HEK293 (cell line): ENCODE results near the gene AGAP1.

Source experiments
- CTCF ChIA-PET: fragments of 350-600 bp; formaldehyde crosslinking; extraction: SDS; loops from one replicate; lab custom pipeline; 2021; ENCODE audit warnings: antibody characterized with exemption; lab: Yijun Ruan, JAX
- POLR2A ChIA-PET: fragments of 300-600 bp; formaldehyde crosslinking; extraction: SDS; loops from one replicate; lab custom pipeline; 2020; ENCODE audit warnings: antibody characterized with exemption, inconsistent platforms; lab: Yijun Ruan, JAX
- H3K27ac ChIP-seq: fragments of 200-500 bp; sonication (Bioruptor generic); 2 replicates; pipeline ENCODE4 v1.5.1; 2014; ENCODE audit warnings: low read depth, low read length, control low read depth, inconsistent platforms; ENCODE audit errors: extremely low read depth
- H3K36me3 ChIP-seq, 2 experiments: fragments of 200-500 bp in 1 of 2; sonication (Bioruptor generic) in 1 of 2; 1 replicate in 1 of 2; 2 replicates in 1 of 2; pipeline ENCODE4 v1.5.1; 2014 to 2017; ENCODE audit warnings: inconsistent platforms in 2 of 2, low read length in 2 of 2; ENCODE audit not compliant: control insufficient read depth in 2 of 2, insufficient read depth in 1 of 2
- H3K4me1 ChIP-seq: fragments of 200-500 bp; sonication (Bioruptor generic); 2 replicates; pipeline ENCODE4 v1.5.1; 2014; ENCODE audit warnings: mild to moderate bottlenecking, low read length, inconsistent platforms; ENCODE audit not compliant: control insufficient read depth, insufficient read depth
- H3K4me3 ChIP-seq: 2 replicates; pipeline ENCODE4 v1.5.1; 2011; ENCODE audit warnings: low read depth, mild to moderate bottlenecking, control low read depth, low read length, moderate library complexity
- H3K9me3 ChIP-seq: fragments of 200-500 bp; sonication (Bioruptor generic); 2 replicates; pipeline ENCODE4 v1.5.1; 2014; ENCODE audit warnings: low read depth, low read length, inconsistent platforms; ENCODE audit not compliant: control insufficient read depth, insufficient read depth
- BCL11B ChIP-seq: fragments of 450-650 bp; formaldehyde crosslinking; IDR thresholded peaks from 2 replicates; pipeline ENCODE4 v1.5.1; 2016; ENCODE audit warnings: low read depth, missing biosample characterization, missing genetic modification characterization
- FEZF1 ChIP-seq: fragments of 450-650 bp; formaldehyde crosslinking; IDR thresholded peaks from 2 replicates; pipeline ENCODE4 v1.5.1; 2016; ENCODE audit warnings: missing biosample characterization, missing genetic modification characterization
- OSR2 ChIP-seq: fragments of 450-650 bp; formaldehyde crosslinking; IDR thresholded peaks from 2 replicates; pipeline ENCODE4 v1.5.1; 2016; ENCODE audit warnings: missing biosample characterization, missing genetic modification characterization
- PRDM6 ChIP-seq: fragments of 450-650 bp; formaldehyde crosslinking; IDR thresholded peaks from 2 replicates; pipeline ENCODE4 v1.5.1; 2017; ENCODE audit warnings: missing biosample characterization, missing genetic modification characterization
- SCRT2 ChIP-seq: fragments of 450-650 bp; formaldehyde crosslinking; IDR thresholded peaks from 2 replicates; pipeline ENCODE4 v1.5.1; 2016; ENCODE audit warnings: missing biosample characterization, missing genetic modification characterization
- TRIM28 ChIP-seq: IDR thresholded peaks from 2 replicates; pipeline ENCODE4 v1.6.1; 2011; ENCODE audit warnings: low read length, control low read depth, borderline replicate concordance
- ZIC2 ChIP-seq: fragments of 450-650 bp; formaldehyde crosslinking; IDR thresholded peaks from 2 replicates; pipeline ENCODE4 v1.5.1; 2016; ENCODE audit warnings: missing biosample characterization, missing genetic modification characterization
- ZNF132 ChIP-seq: fragments of 450-650 bp; formaldehyde crosslinking; IDR thresholded peaks from 2 replicates; pipeline ENCODE4 v1.5.1; 2017; ENCODE audit warnings: missing biosample characterization, missing genetic modification characterization, borderline replicate concordance
- ZNF138 ChIP-seq: fragments of 450-650 bp; formaldehyde crosslinking; IDR thresholded peaks from 2 replicates; pipeline ENCODE4 v1.5.1; 2016; ENCODE audit warnings: missing biosample characterization, missing genetic modification characterization, borderline replicate concordance
- ZNF157 ChIP-seq: fragments of 450-650 bp; formaldehyde crosslinking; IDR thresholded peaks from 2 replicates; pipeline ENCODE4 v1.5.1; 2016; ENCODE audit warnings: missing biosample characterization, missing genetic modification characterization
- ZNF19 ChIP-seq: fragments of 450-650 bp; formaldehyde crosslinking; IDR thresholded peaks from 2 replicates; pipeline ENCODE4; 2016; ENCODE audit warnings: missing biosample characterization, missing genetic modification characterization, low read depth
- ZNF366 ChIP-seq: fragments of 450-650 bp; formaldehyde crosslinking; conservative IDR thresholded peaks from 2 replicates; pipeline ENCODE4 v1.5.1; 2016; ENCODE audit warnings: missing biosample characterization, missing genetic modification characterization
- ZNF394 ChIP-seq: fragments of 450-650 bp; formaldehyde crosslinking; IDR thresholded peaks from 2 replicates; pipeline ENCODE4 v1.5.1; 2016; ENCODE audit warnings: missing biosample characterization, missing genetic modification characterization, mild to moderate bottlenecking, moderate library complexity, borderline replicate concordance
- ZNF585B ChIP-seq: fragments of 450-650 bp; formaldehyde crosslinking; IDR thresholded peaks from 2 replicates; pipeline ENCODE4 v1.5.1; 2016; ENCODE audit warnings: missing biosample characterization, missing genetic modification characterization
- ZSCAN16 ChIP-seq: fragments of 450-650 bp; formaldehyde crosslinking; IDR thresholded peaks from 2 replicates; pipeline ENCODE4 v1.5.1; 2016; ENCODE audit warnings: missing biosample characterization, missing genetic modification characterization
- TF ChIP-seq, protein P1 (sequence below): fragments of 450-650 bp; formaldehyde crosslinking; conservative IDR thresholded peaks from 2 replicates; pipeline ENCODE4 v1.5.1; 2016; ENCODE audit warnings: low read depth, missing biosample characterization, missing genetic modification characterization
- TF ChIP-seq, protein P2 (sequence below): fragments of 450-650 bp; formaldehyde crosslinking; IDR thresholded peaks from 2 replicates; pipeline ENCODE4 v1.5.1; 2016; ENCODE audit warnings: missing biosample characterization, missing genetic modification characterization

Gene AGAP1

DNA sequence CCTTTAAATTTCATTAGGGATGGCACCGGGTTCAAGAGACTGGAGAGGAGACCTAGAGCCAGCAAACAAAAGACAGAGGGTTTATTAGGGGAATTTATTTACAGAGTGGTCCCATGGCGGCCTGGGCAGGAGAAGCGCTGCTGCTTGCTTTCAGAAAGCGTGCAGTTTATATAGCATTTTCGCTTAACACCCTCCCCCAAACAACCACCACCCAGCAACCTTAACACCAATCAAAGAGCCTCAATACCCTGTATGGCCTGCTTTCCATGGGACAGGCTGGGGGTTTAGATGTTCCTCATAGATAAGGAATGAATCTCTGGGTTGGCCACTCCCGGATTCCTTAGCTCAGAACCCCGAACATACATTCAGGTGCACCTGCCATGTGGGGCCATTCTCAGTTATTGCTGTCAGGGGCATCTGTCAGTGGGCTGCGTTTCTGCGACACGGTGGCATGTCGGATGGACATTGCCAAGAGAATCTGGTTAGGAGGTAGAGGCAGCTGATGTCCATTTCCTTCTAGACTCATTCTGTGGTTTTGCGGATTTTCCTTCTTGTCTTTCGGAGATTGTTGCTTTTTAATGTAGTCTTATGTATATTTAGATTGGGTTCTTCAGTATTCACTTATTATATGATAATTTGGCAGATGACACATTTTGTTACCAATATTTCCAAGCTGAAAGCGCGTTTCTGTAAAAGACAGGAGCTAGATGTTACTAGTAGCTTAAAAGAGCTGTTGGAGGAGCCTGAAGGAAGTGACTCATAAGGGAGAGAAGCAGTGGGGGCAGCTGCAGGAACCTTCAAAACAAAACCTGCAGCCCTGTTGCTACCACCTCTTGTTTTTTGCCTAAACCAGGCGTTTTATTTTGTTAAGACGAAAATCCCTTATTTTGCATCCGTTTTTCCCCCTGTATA lies 7.2 kb downstream of the AGAP1 start:
- Histone ChIP-seq H3K27ac (no peak overlapping the region; the same call in 1 of the 2 replicates), H3K4me3 (peak overlapping the region; percentile 11), H3K9me3 (no peaks in the 10 kb centered on the region), H3K36me3 (no peaks in the 10 kb centered on the region), H3K4me1 (peaks cover 29% of the 10 kb centered on the region)
- TF ChIP-seq OSR2 (tag by site-specific recombination), result peak; percentile 73
- TF ChIP-seq ZNF394, result peak; percentile 61; the same call in 1 of the 2 replicates
- TF ChIP-seq ZNF157 (tag by site-specific recombination), result no peak
- TF ChIP-seq SCRT2 (tag by site-specific recombination), result 0 out of 2 replicates have a peak, but pooled peaks have one; percentile 33
- TF ChIP-seq, protein P1, sequence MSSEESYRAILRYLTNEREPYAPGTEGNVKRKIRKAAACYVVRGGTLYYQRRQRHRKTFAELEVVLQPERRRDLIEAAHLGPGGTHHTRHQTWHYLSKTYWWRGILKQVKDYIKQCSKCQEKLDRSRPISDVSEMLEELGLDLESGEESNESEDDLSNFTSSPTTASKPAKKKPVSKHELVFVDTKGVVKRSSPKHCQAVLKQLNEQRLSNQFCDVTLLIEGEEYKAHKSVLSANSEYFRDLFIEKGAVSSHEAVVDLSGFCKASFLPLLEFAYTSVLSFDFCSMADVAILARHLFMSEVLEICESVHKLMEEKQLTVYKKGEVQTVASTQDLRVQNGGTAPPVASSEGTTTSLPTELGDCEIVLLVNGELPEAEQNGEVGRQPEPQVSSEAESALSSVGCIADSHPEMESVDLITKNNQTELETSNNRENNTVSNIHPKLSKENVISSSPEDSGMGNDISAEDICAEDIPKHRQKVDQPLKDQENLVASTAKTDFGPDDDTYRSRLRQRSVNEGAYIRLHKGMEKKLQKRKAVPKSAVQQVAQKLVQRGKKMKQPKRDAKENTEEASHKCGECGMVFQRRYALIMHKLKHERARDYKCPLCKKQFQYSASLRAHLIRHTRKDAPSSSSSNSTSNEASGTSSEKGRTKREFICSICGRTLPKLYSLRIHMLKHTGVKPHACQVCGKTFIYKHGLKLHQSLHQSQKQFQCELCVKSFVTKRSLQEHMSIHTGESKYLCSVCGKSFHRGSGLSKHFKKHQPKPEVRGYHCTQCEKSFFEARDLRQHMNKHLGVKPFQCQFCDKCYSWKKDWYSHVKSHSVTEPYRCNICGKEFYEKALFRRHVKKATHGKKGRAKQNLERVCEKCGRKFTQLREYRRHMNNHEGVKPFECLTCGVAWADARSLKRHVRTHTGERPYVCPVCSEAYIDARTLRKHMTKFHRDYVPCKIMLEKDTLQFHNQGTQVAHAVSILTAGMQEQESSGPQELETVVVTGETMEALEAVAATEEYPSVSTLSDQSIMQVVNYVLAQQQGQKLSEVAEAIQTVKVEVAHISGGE (tag by site-specific recombination), result no peak
- TF ChIP-seq ZSCAN16, result no peak
- no peak for TF ChIP-seq BCL11B (tag by site-specific recombination)
- no peak for TF ChIP-seq ZNF366
- 0 out of 2 replicates have a peak, but pooled peaks have one; percentile 12 for TF ChIP-seq TRIM28
- ChIA-PET CTCF (interaction anchor here (0.6 to 2.0 kb wide), 5 partner anchors 13 to 1208 kb away, joined by 3 to 6 read pairs (median 3); no protein-coding TSS in a partner anchor), POLR2A (interaction anchor here (0.9 kb wide), 1 partner anchor 9 kb away, joined by 4 read pairs; no protein-coding TSS in a partner anchor)

GRCh38 chr2:235501673-235502031 lies 7.8 kb downstream of the AGAP1 start:
- CTCF ChIA-PET, result interaction anchor here (0.6 to 2.0 kb wide), 5 partner anchors 12 to 374 kb away, joined by 3 to 6 read pairs (median 4); no protein-coding TSS in a partner anchor
- H3K27ac ChIP-seq, result no peak overlapping the region; the same call in 1 of the 2 replicates

GRCh38 chr2:235502336-235502735 lies 8.5 kb downstream of the AGAP1 start:
- Histone ChIP-seq H3K27ac (no peak overlapping the region), H3K4me3 (no peak overlapping the region), H3K4me1 (peaks cover 29% of the 10 kb centered on the region), H3K9me3 (no peaks in the 10 kb centered on the region), H3K36me3 (no peaks in the 10 kb centered on the region)
- no peak for TF ChIP-seq ZNF19 (tag by site-specific recombination)
- peak; percentile 42; the same call in 1 of the 2 replicates for TF ChIP-seq FEZF1 (tag by site-specific recombination)
- 0 out of 2 replicates have a peak, but pooled peaks have one; percentile 10 for TF ChIP-seq ZIC2
- 0 out of 2 replicates have a peak, but pooled peaks have one; percentile 17 for TF ChIP-seq PRDM6 (tag by site-specific recombination)
- ChIA-PET POLR2A (no interaction called here), CTCF (interaction anchor here (0.5 to 2.0 kb wide), 5 partner anchors 49 to 366 kb away, joined by 3 to 6 read pairs (median 3); no protein-coding TSS in a partner anchor)

More at GRCh38 chr2:235501673-235502031, 7.8 kb downstream of the AGAP1 start:
- Histone ChIP-seq H3K4me3 (peak overlapping the region; percentile 11), H3K9me3 (no peaks in the 10 kb centered on the region), H3K4me1 (peaks cover 29% of the 10 kb centered on the region), H3K36me3 (no peaks in the 10 kb centered on the region)
- TF ChIP-seq ZNF132 (no peak), ZNF585B (tag by site-specific recombination) (no peak), ZNF138 (tag by site-specific recombination) (no peak)
- TF ChIP-seq, protein P2, sequence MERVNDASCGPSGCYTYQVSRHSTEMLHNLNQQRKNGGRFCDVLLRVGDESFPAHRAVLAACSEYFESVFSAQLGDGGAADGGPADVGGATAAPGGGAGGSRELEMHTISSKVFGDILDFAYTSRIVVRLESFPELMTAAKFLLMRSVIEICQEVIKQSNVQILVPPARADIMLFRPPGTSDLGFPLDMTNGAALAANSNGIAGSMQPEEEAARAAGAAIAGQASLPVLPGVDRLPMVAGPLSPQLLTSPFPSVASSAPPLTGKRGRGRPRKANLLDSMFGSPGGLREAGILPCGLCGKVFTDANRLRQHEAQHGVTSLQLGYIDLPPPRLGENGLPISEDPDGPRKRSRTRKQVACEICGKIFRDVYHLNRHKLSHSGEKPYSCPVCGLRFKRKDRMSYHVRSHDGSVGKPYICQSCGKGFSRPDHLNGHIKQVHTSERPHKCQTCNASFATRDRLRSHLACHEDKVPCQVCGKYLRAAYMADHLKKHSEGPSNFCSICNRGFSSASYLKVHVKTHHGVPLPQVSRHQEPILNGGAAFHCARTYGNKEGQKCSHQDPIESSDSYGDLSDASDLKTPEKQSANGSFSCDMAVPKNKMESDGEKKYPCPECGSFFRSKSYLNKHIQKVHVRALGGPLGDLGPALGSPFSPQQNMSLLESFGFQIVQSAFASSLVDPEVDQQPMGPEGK, result 0 out of 2 replicates have a peak, but pooled peaks have one; percentile 21
- POLR2A ChIA-PET, result no interaction called here
